Measurements from ENCODE around the gene CUBN. TPM values are rescaled to one million over a fixed set of nuclear protein-coding genes. Genes with fewer than 3 reads are reported as not detected.

CUBN gene
- total RNA-seq, 4 donors from 2014 or later: 0.54 to 1.8 (median 1.3) TPM

DNA sequence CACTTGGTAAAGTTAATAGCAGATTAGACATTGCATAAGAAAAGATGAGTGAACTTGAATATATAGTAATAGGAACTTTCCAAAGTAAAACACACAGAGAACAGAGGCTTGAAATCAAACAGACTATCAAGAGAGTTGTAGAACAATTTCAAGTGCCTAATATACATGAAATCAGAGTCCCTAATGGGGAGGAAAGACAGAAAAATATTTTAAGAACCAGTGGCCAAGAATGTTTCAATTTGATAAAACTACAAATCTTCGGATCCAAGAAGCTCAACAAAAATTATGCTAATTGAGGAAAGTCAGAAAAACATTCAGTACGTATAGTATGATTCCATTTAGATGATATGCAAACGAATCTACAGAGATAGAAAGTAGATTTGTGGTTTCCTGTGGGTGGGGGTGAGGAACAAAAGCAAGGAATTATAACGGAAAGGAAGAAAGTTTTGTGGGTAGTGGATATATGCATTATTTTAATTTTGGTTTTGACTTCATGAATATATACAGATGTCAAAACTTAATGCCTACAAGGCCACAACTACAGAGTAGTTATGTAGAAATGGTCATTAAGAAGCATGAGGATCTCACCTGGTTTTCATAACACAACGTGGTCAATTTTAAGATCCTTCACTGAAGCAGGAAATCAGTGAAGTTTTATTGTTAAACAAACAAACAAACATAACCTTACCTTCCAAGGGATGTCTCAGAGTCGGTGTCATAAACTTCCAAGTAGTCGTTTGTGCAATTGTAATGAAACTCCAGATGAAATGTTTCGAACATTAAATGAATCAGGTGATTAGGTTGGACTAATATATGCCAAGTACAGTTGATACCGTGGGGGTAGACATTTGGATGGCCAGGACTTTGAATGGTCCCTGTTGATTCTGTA, 62.0 kb downstream of the CUBN start:
- no peak for DNase-seq (ENCODE audit: low spot score in 2 of 2)
- H3K4me3 ChIP-seq (ENCODE audit: low read depth, poor library complexity, severe bottlenecking): no peak overlapping the region
- WGBS, 2 donors: 70 to 71% methylated on average over 9 of the region's 9 CpGs
- TF ChIP-seq POLR2A (IDR thresholded peaks at IDR 0.05): no peak
- TF ChIP-seq, protein P1, sequence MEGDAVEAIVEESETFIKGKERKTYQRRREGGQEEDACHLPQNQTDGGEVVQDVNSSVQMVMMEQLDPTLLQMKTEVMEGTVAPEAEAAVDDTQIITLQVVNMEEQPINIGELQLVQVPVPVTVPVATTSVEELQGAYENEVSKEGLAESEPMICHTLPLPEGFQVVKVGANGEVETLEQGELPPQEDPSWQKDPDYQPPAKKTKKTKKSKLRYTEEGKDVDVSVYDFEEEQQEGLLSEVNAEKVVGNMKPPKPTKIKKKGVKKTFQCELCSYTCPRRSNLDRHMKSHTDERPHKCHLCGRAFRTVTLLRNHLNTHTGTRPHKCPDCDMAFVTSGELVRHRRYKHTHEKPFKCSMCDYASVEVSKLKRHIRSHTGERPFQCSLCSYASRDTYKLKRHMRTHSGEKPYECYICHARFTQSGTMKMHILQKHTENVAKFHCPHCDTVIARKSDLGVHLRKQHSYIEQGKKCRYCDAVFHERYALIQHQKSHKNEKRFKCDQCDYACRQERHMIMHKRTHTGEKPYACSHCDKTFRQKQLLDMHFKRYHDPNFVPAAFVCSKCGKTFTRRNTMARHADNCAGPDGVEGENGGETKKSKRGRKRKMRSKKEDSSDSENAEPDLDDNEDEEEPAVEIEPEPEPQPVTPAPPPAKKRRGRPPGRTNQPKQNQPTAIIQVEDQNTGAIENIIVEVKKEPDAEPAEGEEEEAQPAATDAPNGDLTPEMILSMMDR (IDR thresholded peaks at IDR 0.05): no peak
- intact Hi-C loops (cut with DNase I; ENCODE audit: low total_unique reads): no loop called here

DNA sequence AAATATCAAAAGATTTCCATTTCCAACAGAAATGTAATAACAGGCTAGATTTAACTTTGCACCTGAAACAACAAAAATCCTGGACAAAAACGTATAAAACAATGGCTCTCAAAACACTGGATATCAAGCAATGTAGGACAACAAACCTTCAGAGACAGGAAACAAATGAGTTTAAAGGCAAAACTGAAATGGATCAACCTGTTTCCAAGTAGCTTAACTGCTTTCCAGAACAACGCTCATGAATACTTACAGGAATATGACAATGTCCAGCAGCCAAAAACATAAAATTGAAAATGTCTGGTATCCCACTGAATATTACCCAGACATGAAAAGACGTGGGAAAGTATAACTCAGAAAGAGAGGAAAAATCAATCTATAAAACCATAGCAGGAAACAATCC, 62.8 kb downstream of the CUBN start:
- DNase-seq (ENCODE audit: low spot score in 2 of 2): no peak
- no peak for TF ChIP-seq POLR2A (IDR thresholded peaks at IDR 0.05)
- TF ChIP-seq, protein P1 (IDR thresholded peaks at IDR 0.05): no peak
- intact Hi-C loops (cut with DNase I; ENCODE audit: low total_unique reads): no loop called here
- H3K4me3 ChIP-seq (ENCODE audit: low read depth, poor library complexity, severe bottlenecking): no peak overlapping the region
- 84% methylated on average over 3 of the region's 3 CpGs for WGBS, 2 donors

DNA sequence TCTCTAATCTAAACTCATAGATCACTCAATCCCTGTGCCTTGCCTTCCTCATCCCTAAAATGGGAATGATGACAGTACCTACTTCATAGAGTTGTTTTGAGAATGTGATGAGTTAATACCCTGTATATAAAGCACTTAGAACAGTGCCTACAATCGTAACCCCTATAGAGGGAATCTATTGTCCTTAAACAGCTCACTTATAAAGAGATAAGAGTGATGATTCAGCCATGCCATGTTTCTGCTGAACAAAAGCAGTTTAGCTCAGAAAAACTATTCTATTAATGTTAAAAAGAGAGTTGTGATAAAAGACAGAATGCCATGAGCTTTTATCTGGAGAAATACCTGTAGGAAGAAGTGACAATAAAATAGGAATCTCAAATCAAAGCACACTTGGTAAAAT, 63.6 kb downstream of the CUBN start:
- no peak overlapping the region for H3K4me3 ChIP-seq (ENCODE audit: low read depth, poor library complexity, severe bottlenecking)
- WGBS, 2 donors: 88 to 91% methylated on average over 1 of the region's 1 CpG
- intact Hi-C loops (cut with DNase I; ENCODE audit: low total_unique reads): no loop called here
- no peak for DNase-seq (ENCODE audit: low spot score in 2 of 2)
- TF ChIP-seq, protein P1 (IDR thresholded peaks at IDR 0.05): no peak
- TF ChIP-seq POLR2A (IDR thresholded peaks at IDR 0.05): no peak

DNA sequence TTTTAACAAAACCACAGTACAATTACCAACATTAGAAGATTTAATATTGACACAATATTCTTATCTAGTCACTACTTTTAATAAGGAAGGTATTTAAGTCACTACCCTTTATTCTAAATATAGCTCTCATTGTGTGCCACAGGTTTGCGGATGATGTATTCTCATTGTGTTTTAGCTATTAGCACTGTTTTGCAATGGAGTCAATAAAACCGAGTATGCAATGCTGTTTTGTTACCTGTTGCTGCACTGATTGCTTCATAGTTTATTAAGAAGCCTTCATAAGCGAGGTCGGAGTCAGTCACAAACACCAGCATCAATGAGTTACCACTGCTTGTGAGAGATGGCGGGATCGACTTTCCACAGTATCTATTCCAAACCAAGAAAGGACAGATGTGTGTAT, 64.3 kb downstream of the CUBN start:
- DNase-seq (ENCODE audit: low spot score in 2 of 2): no peak
- H3K4me3 ChIP-seq (ENCODE audit: low read depth, poor library complexity, severe bottlenecking): no peak overlapping the region
- WGBS, 2 donors: 92 to 95% methylated on average over 6 of the region's 6 CpGs
- TF ChIP-seq, protein P1 (IDR thresholded peaks at IDR 0.05): no peak
- TF ChIP-seq POLR2A (IDR thresholded peaks at IDR 0.05): no peak
- intact Hi-C loops (cut with DNase I; ENCODE audit: low total_unique reads): no loop called here

DNA sequence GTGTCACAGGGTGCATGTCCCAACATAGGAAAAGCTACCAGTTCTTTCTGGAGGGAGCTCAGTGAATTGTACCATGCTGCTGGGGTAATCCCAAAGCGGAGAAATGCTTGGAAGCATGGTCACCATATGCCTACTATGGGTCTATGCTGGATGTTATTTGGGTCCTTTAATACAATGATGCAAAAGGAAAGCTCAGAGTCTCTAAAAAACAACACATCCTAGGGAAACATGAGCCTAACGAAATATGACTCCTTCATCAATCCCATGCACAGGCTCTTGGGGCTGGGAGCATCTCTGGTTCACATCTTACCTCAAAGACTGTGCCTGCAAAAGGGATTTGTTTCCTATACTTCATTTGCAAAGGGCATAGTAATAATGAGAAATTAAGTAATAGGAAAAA, 65.2 kb downstream of the CUBN start:
- 93 to 95% methylated on average over 2 of the region's 2 CpGs for WGBS, 2 donors
- TF ChIP-seq, protein P1 (IDR thresholded peaks at IDR 0.05): no peak
- no peak for TF ChIP-seq POLR2A (IDR thresholded peaks at IDR 0.05)
- no peak for DNase-seq (ENCODE audit: low spot score in 2 of 2)
- H3K4me3 ChIP-seq (ENCODE audit: low read depth, poor library complexity, severe bottlenecking): no peak overlapping the region
- intact Hi-C loops (cut with DNase I; ENCODE audit: low total_unique reads): no loop called here
